ENCODE results near the gene SLC44A1. TPM values are rescaled to one million over a fixed set of nuclear protein-coding genes. Genes with fewer than 3 reads are reported as not detected.

Gene SLC44A1
- polyA plus RNA-seq, 1 experiment, result 6.6 TPM

GRCh38 chr9:105318729-105319191 lies 74.3 kb downstream of the SLC44A1 start:
- POLR2A ChIA-PET, result interaction anchor here (0.6 kb wide), 1 partner anchor 10 kb away, joined by 3 read pairs; no protein-coding TSS in a partner anchor
- Histone ChIP-seq H3K27me3 (ENCODE audit: control insufficient read depth, insufficient read depth, low read length) (no peaks in the 10 kb centered on the region), H3K36me3 (ENCODE audit: control insufficient read depth, insufficient read depth, low read length) (no peaks in the 10 kb centered on the region), H3K4me3 (ENCODE audit: low read depth, low read length) (no peak overlapping the region)
- CTCF ChIA-PET, result interaction anchor here (0.6 kb wide), 1 partner anchor 456 kb away, joined by 3 read pairs; no protein-coding TSS in a partner anchor
- DNase-seq (ENCODE audit: low read depth), result no peak
- TF ChIP-seq CTCF (IDR thresholded peaks at IDR 0.05; ENCODE audit: insufficient read depth, low read depth, low read length), result no peak

- no peaks in the 10 kb centered on the region for H3K27me3 ChIP-seq (ENCODE audit: control insufficient read depth, insufficient read depth, low read length)
- no peak overlapping the region for H3K4me3 ChIP-seq (ENCODE audit: low read depth, low read length)
- CTCF ChIA-PET, result interaction anchor here (0.6 kb wide), 1 partner anchor 456 kb away, joined by 3 read pairs; no protein-coding TSS in a partner anchor
- no peaks in the 10 kb centered on the region for H3K36me3 ChIP-seq (ENCODE audit: control insufficient read depth, insufficient read depth, low read length)
- no peak for TF ChIP-seq CTCF (IDR thresholded peaks at IDR 0.05; ENCODE audit: insufficient read depth, low read depth, low read length)
- POLR2A ChIA-PET, result no interaction called here
- no peak for DNase-seq (ENCODE audit: low read depth)
Measured at GRCh38 chr9:105319202-105319813, 74.9 kb downstream of the SLC44A1 start.

- ChIA-PET POLR2A (no interaction called here), CTCF (no interaction called here)
- TF ChIP-seq CTCF (IDR thresholded peaks at IDR 0.05; ENCODE audit: insufficient read depth, low read depth, low read length), result no peak
- Histone ChIP-seq H3K36me3 (ENCODE audit: control insufficient read depth, insufficient read depth, low read length) (no peaks in the 10 kb centered on the region), H3K27me3 (ENCODE audit: control insufficient read depth, insufficient read depth, low read length) (no peaks in the 10 kb centered on the region), H3K4me3 (ENCODE audit: low read depth, low read length) (no peak overlapping the region)
- DNase-seq (ENCODE audit: low read depth), result no peak
Measured at GRCh38 chr9:105320568-105320967, 76.1 kb downstream of the SLC44A1 start.

- ChIA-PET CTCF (no interaction called here), POLR2A (interaction anchor here (0.7 kb wide), 1 partner anchor 10 kb away, joined by 3 read pairs; no protein-coding TSS in a partner anchor)
- TF ChIP-seq CTCF (IDR thresholded peaks at IDR 0.05; ENCODE audit: insufficient read depth, low read depth, low read length), result no peak
- no peak for DNase-seq (ENCODE audit: low read depth)
- no peaks in the 10 kb centered on the region for H3K27me3 ChIP-seq (ENCODE audit: control insufficient read depth, insufficient read depth, low read length)
- H3K36me3 ChIP-seq (ENCODE audit: control insufficient read depth, insufficient read depth, low read length), result no peaks in the 10 kb centered on the region
- no peak overlapping the region for H3K4me3 ChIP-seq (ENCODE audit: low read depth, low read length)
Measured at GRCh38 chr9:105328296-105328695, 83.8 kb downstream of the SLC44A1 start.

- DNase-seq (ENCODE audit: low read depth), result no peak
- CTCF ChIA-PET, result interaction anchor here (1.7 kb wide), 1 partner anchor 14 kb away, joined by 4 read pairs; no protein-coding TSS in a partner anchor
Measured at GRCh38 chr9:105328872-105329718, 84.6 kb downstream of the SLC44A1 start.

More at GRCh38 chr9:105328872-105329718, 84.6 kb downstream of the SLC44A1 start:
- TF ChIP-seq CTCF (IDR thresholded peaks at IDR 0.05; ENCODE audit: insufficient read depth, low read depth, low read length), result no peak
- Histone ChIP-seq H3K27me3 (ENCODE audit: control insufficient read depth, insufficient read depth, low read length) (no peaks in the 10 kb centered on the region), H3K4me3 (ENCODE audit: low read depth, low read length) (no peak overlapping the region), H3K36me3 (ENCODE audit: control insufficient read depth, insufficient read depth, low read length) (no peaks in the 10 kb centered on the region)
- POLR2A ChIA-PET, result interaction anchor here (0.7 kb wide), 1 partner anchor 11 kb away, joined by 3 read pairs; no protein-coding TSS in a partner anchor
